HL-60 (cell line): Measurements from ENCODE around the gene RDX.

ENCODE experiments used
- GABPA ChIP-seq: IDR thresholded peaks from 2 replicates; pipeline ENCODE4 v1.6.1; 2012; ENCODE audit warnings: low read depth
- POLR2AphosphoS5 ChIP-seq: IDR thresholded peaks from 2 replicates; pipeline ENCODE4 v1.6.1; 2012; ENCODE audit warnings: low read depth
- TF ChIP-seq, protein P1 (sequence below): IDR thresholded peaks from one replicate; pipeline ENCODE4 v1.5.1; 2011; ENCODE audit warnings: low read length, control low read depth, inconsistent platforms; ENCODE audit not compliant: insufficient read depth
- TF ChIP-seq, protein P2 (sequence below): IDR thresholded peaks from 2 replicates; pipeline ENCODE4 v1.6.1; 2012; ENCODE audit warnings: low read depth; ENCODE audit not compliant: insufficient replicate concordance

DNA sequence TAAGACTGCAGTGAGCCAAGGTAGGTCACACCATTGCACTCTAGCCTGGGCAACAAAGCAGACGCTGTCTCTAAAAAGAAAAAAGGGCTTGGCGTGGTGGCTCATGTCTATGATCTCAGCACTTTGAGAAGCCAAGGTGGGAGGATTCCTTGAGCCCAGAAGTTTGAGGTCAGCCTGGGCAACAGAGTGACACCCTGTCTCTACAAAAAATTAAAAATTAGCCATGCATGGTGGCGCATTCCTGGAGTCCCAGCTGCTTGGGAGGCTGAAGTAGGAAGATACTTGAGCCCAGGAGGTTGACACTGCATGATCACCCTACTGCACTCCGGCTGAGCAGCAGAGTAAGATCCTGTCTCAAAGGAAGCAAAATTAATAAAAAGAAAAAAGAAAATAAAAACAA lies 38.9 kb upstream of the RDX start:
- TF ChIP-seq, protein P1, sequence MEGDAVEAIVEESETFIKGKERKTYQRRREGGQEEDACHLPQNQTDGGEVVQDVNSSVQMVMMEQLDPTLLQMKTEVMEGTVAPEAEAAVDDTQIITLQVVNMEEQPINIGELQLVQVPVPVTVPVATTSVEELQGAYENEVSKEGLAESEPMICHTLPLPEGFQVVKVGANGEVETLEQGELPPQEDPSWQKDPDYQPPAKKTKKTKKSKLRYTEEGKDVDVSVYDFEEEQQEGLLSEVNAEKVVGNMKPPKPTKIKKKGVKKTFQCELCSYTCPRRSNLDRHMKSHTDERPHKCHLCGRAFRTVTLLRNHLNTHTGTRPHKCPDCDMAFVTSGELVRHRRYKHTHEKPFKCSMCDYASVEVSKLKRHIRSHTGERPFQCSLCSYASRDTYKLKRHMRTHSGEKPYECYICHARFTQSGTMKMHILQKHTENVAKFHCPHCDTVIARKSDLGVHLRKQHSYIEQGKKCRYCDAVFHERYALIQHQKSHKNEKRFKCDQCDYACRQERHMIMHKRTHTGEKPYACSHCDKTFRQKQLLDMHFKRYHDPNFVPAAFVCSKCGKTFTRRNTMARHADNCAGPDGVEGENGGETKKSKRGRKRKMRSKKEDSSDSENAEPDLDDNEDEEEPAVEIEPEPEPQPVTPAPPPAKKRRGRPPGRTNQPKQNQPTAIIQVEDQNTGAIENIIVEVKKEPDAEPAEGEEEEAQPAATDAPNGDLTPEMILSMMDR, result no peak
- TF ChIP-seq, protein P2, sequence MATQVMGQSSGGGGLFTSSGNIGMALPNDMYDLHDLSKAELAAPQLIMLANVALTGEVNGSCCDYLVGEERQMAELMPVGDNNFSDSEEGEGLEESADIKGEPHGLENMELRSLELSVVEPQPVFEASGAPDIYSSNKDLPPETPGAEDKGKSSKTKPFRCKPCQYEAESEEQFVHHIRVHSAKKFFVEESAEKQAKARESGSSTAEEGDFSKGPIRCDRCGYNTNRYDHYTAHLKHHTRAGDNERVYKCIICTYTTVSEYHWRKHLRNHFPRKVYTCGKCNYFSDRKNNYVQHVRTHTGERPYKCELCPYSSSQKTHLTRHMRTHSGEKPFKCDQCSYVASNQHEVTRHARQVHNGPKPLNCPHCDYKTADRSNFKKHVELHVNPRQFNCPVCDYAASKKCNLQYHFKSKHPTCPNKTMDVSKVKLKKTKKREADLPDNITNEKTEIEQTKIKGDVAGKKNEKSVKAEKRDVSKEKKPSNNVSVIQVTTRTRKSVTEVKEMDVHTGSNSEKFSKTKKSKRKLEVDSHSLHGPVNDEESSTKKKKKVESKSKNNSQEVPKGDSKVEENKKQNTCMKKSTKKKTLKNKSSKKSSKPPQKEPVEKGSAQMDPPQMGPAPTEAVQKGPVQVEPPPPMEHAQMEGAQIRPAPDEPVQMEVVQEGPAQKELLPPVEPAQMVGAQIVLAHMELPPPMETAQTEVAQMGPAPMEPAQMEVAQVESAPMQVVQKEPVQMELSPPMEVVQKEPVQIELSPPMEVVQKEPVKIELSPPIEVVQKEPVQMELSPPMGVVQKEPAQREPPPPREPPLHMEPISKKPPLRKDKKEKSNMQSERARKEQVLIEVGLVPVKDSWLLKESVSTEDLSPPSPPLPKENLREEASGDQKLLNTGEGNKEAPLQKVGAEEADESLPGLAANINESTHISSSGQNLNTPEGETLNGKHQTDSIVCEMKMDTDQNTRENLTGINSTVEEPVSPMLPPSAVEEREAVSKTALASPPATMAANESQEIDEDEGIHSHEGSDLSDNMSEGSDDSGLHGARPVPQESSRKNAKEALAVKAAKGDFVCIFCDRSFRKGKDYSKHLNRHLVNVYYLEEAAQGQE, result no peak
- TF ChIP-seq POLR2AphosphoS5 (no peak), GABPA (no peak)
